ENCODE measurements around the gene POLRMT.

POLRMT gene

DNA sequence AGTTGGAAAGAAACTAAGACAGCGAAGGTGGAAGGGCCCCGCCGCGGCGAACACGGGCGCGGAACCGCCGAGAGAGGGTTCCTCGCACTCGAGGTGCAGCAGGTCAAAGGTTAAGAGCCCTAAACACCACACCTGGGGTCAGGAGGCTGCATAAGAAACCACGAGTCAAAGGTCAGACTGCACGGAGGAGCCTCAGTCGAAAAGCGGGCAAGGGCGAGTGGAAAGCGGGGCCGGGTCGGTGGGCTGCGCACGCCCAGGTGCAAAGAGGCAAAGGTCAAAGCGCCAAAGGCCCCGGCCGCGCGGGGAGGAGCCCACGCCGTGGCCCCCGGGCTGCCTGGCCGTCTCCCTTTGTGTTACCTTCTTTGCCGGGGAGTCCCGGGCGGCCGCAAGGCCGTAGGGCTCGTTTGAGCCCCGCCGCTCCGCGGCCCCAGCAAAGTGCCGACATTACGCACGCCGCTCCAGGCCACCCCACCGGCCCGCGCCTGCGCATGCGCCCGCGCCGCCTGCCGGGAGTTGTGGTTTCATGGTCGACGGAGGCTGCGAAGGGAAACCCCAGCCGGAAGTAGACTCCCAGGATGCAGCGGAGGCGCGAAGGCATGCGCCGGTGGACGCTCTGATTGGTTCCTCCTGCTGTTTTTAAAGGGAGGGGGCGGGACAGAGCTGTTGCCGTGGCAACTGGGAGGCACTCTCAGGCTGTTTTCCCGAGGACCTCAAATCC, at the start of gene POLRMT:
Gene POLRMT, minus strand, starts transcription at position 470 of the 718 bp plus-strand sequence. Its CDS starts 25 bp downstream, at position 445.
- peak within 1 kb of the TSS; percentile 72 for H3K4me3 ChIP-seq (replicated peaks; ENCODE audit: low read depth, low read length)
- peak; percentile 99 for DNase-seq (ENCODE audit: extremely low read depth, insufficient read length)
- peaks cover 6% of the 10 kb centered on the region for H3K36me3 ChIP-seq (ENCODE audit: control insufficient read depth, insufficient read depth, low read length)
- H3K27me3 ChIP-seq (replicated peaks; ENCODE audit: control insufficient read depth, insufficient read depth, low read length), result no peaks in the 10 kb centered on the region
- TF ChIP-seq, protein P1, sequence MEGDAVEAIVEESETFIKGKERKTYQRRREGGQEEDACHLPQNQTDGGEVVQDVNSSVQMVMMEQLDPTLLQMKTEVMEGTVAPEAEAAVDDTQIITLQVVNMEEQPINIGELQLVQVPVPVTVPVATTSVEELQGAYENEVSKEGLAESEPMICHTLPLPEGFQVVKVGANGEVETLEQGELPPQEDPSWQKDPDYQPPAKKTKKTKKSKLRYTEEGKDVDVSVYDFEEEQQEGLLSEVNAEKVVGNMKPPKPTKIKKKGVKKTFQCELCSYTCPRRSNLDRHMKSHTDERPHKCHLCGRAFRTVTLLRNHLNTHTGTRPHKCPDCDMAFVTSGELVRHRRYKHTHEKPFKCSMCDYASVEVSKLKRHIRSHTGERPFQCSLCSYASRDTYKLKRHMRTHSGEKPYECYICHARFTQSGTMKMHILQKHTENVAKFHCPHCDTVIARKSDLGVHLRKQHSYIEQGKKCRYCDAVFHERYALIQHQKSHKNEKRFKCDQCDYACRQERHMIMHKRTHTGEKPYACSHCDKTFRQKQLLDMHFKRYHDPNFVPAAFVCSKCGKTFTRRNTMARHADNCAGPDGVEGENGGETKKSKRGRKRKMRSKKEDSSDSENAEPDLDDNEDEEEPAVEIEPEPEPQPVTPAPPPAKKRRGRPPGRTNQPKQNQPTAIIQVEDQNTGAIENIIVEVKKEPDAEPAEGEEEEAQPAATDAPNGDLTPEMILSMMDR (IDR thresholded peaks at IDR 0.05; ENCODE audit: insufficient read depth, low read length, poor library complexity, severe bottlenecking), result no peak

DNA sequence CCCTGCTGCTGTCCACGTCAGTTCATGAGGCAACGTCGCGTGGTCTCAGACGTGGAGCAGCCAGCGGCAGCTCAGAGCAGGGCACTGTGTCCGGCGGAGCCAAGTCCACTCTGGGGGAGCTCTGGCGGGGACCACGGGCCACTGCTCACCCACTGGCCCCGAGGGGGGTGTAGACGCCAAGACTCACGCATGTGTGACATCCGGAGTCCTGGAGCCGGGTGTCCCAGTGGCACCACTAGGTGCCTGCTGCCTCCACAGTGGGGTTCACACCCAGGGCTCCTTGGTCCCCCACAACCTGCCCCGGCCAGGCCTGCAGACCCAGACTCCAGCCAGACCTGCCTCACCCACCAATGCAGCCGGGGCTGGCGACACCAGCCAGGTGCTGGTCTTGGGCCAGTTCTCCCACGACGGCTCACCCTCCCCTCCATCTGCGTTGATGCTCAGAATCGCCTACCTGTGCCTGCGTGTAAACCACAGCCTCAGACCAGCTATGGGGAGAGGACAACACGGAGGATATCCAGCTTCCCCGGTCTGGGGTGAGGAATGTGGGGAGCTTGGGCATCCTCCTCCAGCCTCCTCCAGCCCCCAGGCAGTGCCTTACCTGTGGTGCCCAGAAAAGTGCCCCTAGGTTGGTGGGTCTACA, 49.5 kb upstream of the POLRMT start:
- DNase-seq (ENCODE audit: extremely low read depth, insufficient read length), result no peak
- Histone ChIP-seq H3K27me3 (replicated peaks; ENCODE audit: control insufficient read depth, insufficient read depth, low read length) (no peaks in the 10 kb centered on the region; the same call in 1 of the 2 replicates), H3K4me3 (replicated peaks; ENCODE audit: low read depth, low read length) (no peak overlapping the region), H3K36me3 (ENCODE audit: control insufficient read depth, insufficient read depth, low read length) (no peaks in the 10 kb centered on the region)
- TF ChIP-seq, protein P1 (IDR thresholded peaks at IDR 0.05; ENCODE audit: insufficient read depth, low read length, poor library complexity, severe bottlenecking), result no peak

DNA sequence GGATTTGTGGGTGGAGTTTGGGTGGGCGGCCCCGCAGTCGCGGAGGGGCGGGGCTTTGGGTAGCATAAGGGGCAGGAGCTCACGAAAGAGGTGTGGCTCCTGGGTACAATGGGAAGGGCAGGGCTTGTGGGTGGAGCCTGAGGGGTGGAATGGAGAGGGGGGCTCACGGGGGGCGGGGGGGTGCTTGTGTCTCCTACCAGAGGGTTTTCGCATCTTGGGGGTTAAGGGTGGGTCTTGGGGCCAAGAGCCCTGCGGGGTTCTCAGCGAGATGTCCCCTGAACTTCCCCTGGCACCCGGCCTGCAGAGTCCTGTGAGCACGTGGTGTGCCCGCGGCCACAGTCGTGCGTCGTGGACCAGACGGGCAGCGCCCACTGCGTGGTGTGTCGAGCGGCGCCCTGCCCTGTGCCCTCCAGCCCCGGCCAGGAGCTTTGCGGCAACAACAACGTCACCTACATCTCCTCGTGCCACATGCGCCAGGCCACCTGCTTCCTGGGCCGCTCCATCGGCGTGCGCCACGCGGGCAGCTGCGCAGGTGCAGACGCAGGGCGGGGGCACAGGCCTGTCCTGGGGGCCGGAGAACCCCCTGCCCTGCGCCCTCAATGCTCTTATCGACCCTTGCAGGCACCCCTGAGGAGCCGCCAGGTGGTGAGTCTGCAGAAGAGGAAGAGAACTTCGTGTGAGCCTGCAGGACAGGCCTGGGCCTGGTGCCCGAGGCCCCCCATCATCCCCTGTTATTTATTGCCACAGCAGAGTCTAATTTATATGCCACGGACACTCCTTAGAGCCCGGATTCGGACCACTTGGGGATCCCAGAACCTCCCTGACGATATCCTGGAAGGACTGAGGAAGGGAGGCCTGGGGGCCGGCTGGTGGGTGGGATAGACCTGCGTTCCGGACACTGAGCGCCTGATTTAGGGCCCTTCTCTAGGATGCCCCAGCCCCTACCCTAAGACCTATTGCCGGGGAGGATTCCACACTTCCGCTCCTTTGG, 48.0 kb upstream of the POLRMT start:
- peak; percentile 66 for DNase-seq (ENCODE audit: extremely low read depth, insufficient read length)
- no peaks in the 10 kb centered on the region for H3K36me3 ChIP-seq (ENCODE audit: control insufficient read depth, insufficient read depth, low read length)
- no peaks in the 10 kb centered on the region for H3K27me3 ChIP-seq (replicated peaks; ENCODE audit: control insufficient read depth, insufficient read depth, low read length)
- no peak overlapping the region for H3K4me3 ChIP-seq (replicated peaks; ENCODE audit: low read depth, low read length)
- TF ChIP-seq, protein P1 (IDR thresholded peaks at IDR 0.05; ENCODE audit: insufficient read depth, low read length, poor library complexity, severe bottlenecking), result no peak

DNA sequence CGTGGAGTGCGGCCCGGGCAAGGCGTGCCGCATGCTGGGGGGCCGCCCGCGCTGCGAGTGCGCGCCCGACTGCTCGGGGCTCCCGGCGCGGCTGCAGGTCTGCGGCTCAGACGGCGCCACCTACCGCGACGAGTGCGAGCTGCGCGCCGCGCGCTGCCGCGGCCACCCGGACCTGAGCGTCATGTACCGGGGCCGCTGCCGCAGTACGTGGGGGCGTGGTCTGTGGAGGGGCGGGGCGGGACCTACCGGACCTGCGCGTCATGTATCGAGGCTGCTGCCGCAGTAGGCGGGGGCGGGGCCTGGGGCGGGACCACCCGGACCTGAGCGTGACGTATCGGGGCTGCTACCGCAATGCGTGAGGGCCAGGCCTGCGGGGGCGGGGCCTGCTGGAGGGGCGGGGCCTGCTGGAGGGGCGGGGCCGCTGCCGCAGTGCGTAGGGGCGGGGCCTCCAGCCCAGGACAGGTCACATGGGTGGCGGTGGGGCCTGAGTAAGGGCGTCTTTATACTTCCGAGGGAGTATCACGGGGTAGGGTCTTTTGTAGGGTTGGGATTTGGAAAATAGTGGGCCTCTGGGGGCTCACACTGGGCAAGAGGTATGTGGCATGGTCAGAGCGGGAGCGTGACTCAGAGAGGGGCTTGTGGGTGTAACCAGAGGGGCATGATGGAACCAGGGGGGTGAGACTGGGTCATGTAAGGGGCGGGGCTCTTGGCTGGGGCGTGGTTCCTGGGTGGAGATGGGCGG, 47.1 kb upstream of the POLRMT start:
- peak overlapping the region; percentile 66 for H3K4me3 ChIP-seq (replicated peaks; ENCODE audit: low read depth, low read length)
- H3K36me3 ChIP-seq (ENCODE audit: control insufficient read depth, insufficient read depth, low read length), result no peaks in the 10 kb centered on the region
- peak; percentile 99 for DNase-seq (ENCODE audit: extremely low read depth, insufficient read length)
- no peaks in the 10 kb centered on the region for H3K27me3 ChIP-seq (replicated peaks; ENCODE audit: control insufficient read depth, insufficient read depth, low read length)
- TF ChIP-seq, protein P1 (IDR thresholded peaks at IDR 0.05; ENCODE audit: insufficient read depth, low read length, poor library complexity, severe bottlenecking), result peak; percentile 12
